ENCODE data around the gene TGFBR3.

GRCh38 chr1:91651243-91651642 is 234.7 kb downstream of the TGFBR3 start:
- TF ChIP-seq CTCF (IDR thresholded peaks at IDR 0.05): no peak
- TF ChIP-seq POLR2A (IDR thresholded peaks at IDR 0.05): no peak

Data from Peyer's patch (tissue), 4 donors.